ENCODE measurements around the gene ZNF678. TPM values are rescaled to one million over a fixed set of nuclear protein-coding genes. Genes with fewer than 3 reads are reported as not detected.

The ZNF678 gene
- total and polyA plus RNA-seq, 2 donors (not counting 1 experiment from before 2014, with no cell fraction given): 5.5 to 16.0 TPM

DNA sequence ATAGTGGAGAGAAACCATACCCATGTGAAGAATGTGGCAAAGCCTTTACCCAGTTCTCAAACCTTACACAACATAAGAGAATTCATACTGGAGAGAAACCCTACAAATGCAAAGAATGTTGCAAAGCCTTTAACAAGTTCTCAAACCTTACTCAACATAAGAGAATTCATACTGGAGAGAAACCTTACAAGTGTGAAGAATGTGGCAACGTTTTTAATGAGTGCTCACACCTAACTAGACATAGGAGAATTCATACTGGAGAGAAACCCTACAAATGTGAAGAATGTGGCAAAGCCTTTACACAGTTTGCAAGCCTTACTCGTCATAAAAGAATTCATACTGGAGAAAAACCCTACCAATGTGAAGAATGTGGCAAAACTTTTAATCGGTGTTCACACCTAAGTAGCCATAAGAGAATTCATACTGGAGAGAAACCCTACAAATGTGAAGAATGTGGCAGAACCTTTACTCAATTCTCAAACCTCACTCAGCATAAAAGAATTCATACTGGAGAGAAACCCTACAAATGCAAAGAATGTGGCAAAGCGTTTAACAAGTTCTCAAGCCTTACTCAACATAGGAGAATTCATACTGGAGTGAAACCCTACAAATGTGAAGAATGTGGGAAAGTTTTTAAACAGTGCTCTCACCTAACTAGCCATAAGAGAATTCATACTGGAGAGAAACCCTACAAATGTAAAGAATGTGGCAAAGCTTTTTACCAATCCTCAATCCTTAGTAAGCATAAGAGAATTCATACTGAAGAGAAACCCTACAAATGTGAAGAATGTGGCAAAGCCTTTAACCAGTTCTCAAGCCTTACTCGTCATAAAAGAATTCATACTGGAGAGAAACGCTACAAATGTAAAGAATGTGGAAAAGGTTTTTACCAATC lies 91.7 kb downstream of the ZNF678 start:
- H3K9ac ChIP-seq (ENCODE audit: low read length): no peak overlapping the region
- DNase-seq (no peak), ATAC-seq (ENCODE audit: low read depth) (no peak)
- peaks cover 21% of the 10 kb centered on the region for H3K9me3 Mint-ChIP-seq (ENCODE audit: insufficient read depth)
- no peak overlapping the region for H3K4me3 Mint-ChIP-seq
- intact Hi-C loops (cut with micrococcal nuclease): no loop called here
- no peak overlapping the region for H3K4me2 ChIP-seq (replicated peaks; ENCODE audit: low read depth, low read length, poor library complexity, severe bottlenecking)
- no peaks in the 10 kb centered on the region for H4K20me1 ChIP-seq (ENCODE audit: control insufficient read depth, insufficient read depth, low read length, poor library complexity, severe bottlenecking)
- no peak for TF ChIP-seq EZH2 (IDR thresholded peaks at IDR 0.05; ENCODE audit: borderline replicate concordance, insufficient read depth, low read depth, low read length, poor library complexity, severe bottlenecking)
- TF ChIP-seq, protein P1, sequence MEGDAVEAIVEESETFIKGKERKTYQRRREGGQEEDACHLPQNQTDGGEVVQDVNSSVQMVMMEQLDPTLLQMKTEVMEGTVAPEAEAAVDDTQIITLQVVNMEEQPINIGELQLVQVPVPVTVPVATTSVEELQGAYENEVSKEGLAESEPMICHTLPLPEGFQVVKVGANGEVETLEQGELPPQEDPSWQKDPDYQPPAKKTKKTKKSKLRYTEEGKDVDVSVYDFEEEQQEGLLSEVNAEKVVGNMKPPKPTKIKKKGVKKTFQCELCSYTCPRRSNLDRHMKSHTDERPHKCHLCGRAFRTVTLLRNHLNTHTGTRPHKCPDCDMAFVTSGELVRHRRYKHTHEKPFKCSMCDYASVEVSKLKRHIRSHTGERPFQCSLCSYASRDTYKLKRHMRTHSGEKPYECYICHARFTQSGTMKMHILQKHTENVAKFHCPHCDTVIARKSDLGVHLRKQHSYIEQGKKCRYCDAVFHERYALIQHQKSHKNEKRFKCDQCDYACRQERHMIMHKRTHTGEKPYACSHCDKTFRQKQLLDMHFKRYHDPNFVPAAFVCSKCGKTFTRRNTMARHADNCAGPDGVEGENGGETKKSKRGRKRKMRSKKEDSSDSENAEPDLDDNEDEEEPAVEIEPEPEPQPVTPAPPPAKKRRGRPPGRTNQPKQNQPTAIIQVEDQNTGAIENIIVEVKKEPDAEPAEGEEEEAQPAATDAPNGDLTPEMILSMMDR (IDR thresholded peaks at IDR 0.05): no peak
- no peak overlapping the region for H3K27ac ChIP-seq (ENCODE audit: low read length in 2 of 2)
- no peak overlapping the region for H2AFZ ChIP-seq (ENCODE audit: insufficient read depth, low read depth, low read length, poor library complexity, severe bottlenecking)
- no peaks in the 10 kb centered on the region for H3K27me3 Mint-ChIP-seq
- CTCF ChIA-PET: no interaction called here
- peaks cover 8 to 84% (median 49%) of the 10 kb centered on the region in 3 donors for H3K9me3 ChIP-seq (ENCODE audit: control extremely low read depth in 1 of 3, control insufficient read depth in 2 of 3, insufficient read depth in 1 of 3, low read length in 2 of 3)
- no peaks in the 10 kb centered on the region for H3K4me1 Mint-ChIP-seq
- H3K79me2 ChIP-seq (ENCODE audit: control insufficient read depth, insufficient read depth, low read length): no peaks in the 10 kb centered on the region
- no CpG with 5 or more reads among the region's 6 CpGs for WGBS (ENCODE audit: insufficient coverage)
- no peak overlapping the region for H3K27ac Mint-ChIP-seq
- H3K4me3 ChIP-seq (ENCODE audit: control extremely low read depth in 1 of 5, extremely low read depth in 1 of 5, insufficient read depth in 1 of 5, low read depth in 2 of 5, low read length in 4 of 5): peak overlapping the region in 1 of 5 experiments; percentile 17
- POLR2A ChIA-PET: no interaction called here
- H3K36me3 ChIP-seq (replicated peaks in 1 of 2; ENCODE audit: control extremely low read depth in 1 of 2, control insufficient read depth in 1 of 2, extremely low read depth in 1 of 2, insufficient read depth in 2 of 2, low read length in 1 of 2): peaks cover 11 to 28% of the 10 kb centered on the region in 2 experiments
- no peaks in the 10 kb centered on the region for H3K27me3 ChIP-seq (replicated peaks in 1 of 4; ENCODE audit: control extremely low read depth in 1 of 4, control insufficient read depth in 3 of 4, insufficient read depth in 4 of 4, low read length in 3 of 4)
- no peaks in the 10 kb centered on the region for H3K4me1 ChIP-seq (ENCODE audit: control insufficient read depth in 2 of 2, insufficient read depth in 2 of 2, low read length in 2 of 2)

- H3K4me3 Mint-ChIP-seq: no peak overlapping the region
- H4K20me1 ChIP-seq (ENCODE audit: control insufficient read depth, insufficient read depth, low read length, poor library complexity, severe bottlenecking): no peaks in the 10 kb centered on the region
- H3K27me3 Mint-ChIP-seq: no peaks in the 10 kb centered on the region
- DNase-seq: no peak
- no peak overlapping the region for H3K27ac ChIP-seq (ENCODE audit: low read length in 2 of 2)
- H3K9ac ChIP-seq (ENCODE audit: low read length): no peak overlapping the region
- no peaks in the 10 kb centered on the region for H3K4me1 Mint-ChIP-seq
- peaks cover 9% of the 10 kb centered on the region in 2 experiments for H3K36me3 ChIP-seq (replicated peaks in 1 of 2; ENCODE audit: control extremely low read depth in 1 of 2, control insufficient read depth in 1 of 2, extremely low read depth in 1 of 2, insufficient read depth in 2 of 2, low read length in 1 of 2)
- no peak overlapping the region for H3K4me3 ChIP-seq (ENCODE audit: control extremely low read depth in 1 of 5, extremely low read depth in 1 of 5, insufficient read depth in 1 of 5, low read depth in 2 of 5, low read length in 4 of 5)
- no peak overlapping the region for H3K4me2 ChIP-seq (replicated peaks; ENCODE audit: low read depth, low read length, poor library complexity, severe bottlenecking)
- no peak overlapping the region for H3K27ac Mint-ChIP-seq
- intact Hi-C loops (cut with micrococcal nuclease): no loop called here
- peaks cover 31 to 94% (median 37%) of the 10 kb centered on the region in 3 donors for H3K9me3 ChIP-seq (ENCODE audit: control extremely low read depth in 1 of 3, control insufficient read depth in 2 of 3, insufficient read depth in 1 of 3, low read length in 2 of 3)
- H3K9me3 Mint-ChIP-seq (ENCODE audit: insufficient read depth): peaks cover 38% of the 10 kb centered on the region
- H3K27me3 ChIP-seq (replicated peaks in 1 of 4; ENCODE audit: control extremely low read depth in 1 of 4, control insufficient read depth in 3 of 4, insufficient read depth in 4 of 4, low read length in 3 of 4): no peaks in the 10 kb centered on the region
- CTCF ChIA-PET: no interaction called here
- no peaks in the 10 kb centered on the region for H3K79me2 ChIP-seq (ENCODE audit: control insufficient read depth, insufficient read depth, low read length)
- TF ChIP-seq, protein P1 (IDR thresholded peaks at IDR 0.05): no peak
- TF ChIP-seq EZH2 (IDR thresholded peaks at IDR 0.05; ENCODE audit: borderline replicate concordance, insufficient read depth, low read depth, low read length, poor library complexity, severe bottlenecking): no peak
- POLR2A ChIA-PET: no interaction called here
- ATAC-seq (ENCODE audit: low read depth): no peak
- no peaks in the 10 kb centered on the region for H3K4me1 ChIP-seq (ENCODE audit: control insufficient read depth in 2 of 2, insufficient read depth in 2 of 2, low read length in 2 of 2)
- H2AFZ ChIP-seq (ENCODE audit: insufficient read depth, low read depth, low read length, poor library complexity, severe bottlenecking): no peak overlapping the region
Measured at GRCh38 chr1:227661495-227661894, 98.1 kb downstream of the ZNF678 start.

Data from B cell (primary cell).